ENCODE results near the gene CLRN3.

DNA sequence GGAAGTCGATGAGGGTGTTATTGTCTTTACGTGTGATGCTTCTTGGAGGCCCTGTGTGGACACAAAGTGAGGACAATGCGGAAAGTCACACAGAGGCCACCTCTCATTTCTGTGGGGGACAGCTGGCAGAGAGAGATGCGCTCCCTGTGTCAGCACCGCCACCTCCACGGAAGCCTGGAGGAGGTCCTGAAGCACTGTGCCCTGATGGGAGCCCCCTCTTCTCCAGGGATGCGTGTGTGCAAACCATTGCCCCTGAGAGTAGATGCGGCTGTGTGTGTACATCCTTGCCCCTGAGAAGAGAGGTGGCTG is 16.2 kb upstream of the CLRN3 start:
- TF ChIP-seq ZNF780A (CRISPR knock-in tag; IDR thresholded peaks at IDR 0.05): no peak
- no peak for TF ChIP-seq DPF2 (IDR thresholded peaks at IDR 0.05)
- TF ChIP-seq FOXM1 (IDR thresholded peaks at IDR 0.05; ENCODE audit: low read depth): no peak
- no peak for TF ChIP-seq FOXM1 (CRISPR knock-in tag; IDR thresholded peaks at IDR 0.05; ENCODE audit: low read depth)
- TF ChIP-seq CTCF (IDR thresholded peaks at IDR 0.05 in 2 of 3, conservative IDR thresholded peaks at IDR 0.05 in 1 of 3; ENCODE audit: insufficient read depth in 2 of 3, low read depth in 1 of 3, low read length in 3 of 3): no peak
- TF ChIP-seq ZNF695 (CRISPR knock-in tag; IDR thresholded peaks at IDR 0.05): no peak
- no peak for TF ChIP-seq USF2 (CRISPR knock-in tag; IDR thresholded peaks at IDR 0.05)
- no peak for TF ChIP-seq GTF2A2 (tag; IDR thresholded peaks at IDR 0.05)
